HCT116 (cell line): Measurements from ENCODE around the gene SWAP70. TPM values are rescaled to one million over a fixed set of nuclear protein-coding genes. Genes with fewer than 3 reads are reported as not detected.

ENCODE experiments used
- ATAC-seq: fragments of 200-7000 bp; cut with Tn5 transposase; 2 replicates; pipeline ENCODE4 v1.9.1; 2020; ENCODE audit warnings: mild to moderate bottlenecking, moderate library complexity
- BruUV-seq: library from RNA; stranded (reverse); fragments of 400-500 nt; replicated peaks from 2 replicates; lab custom pipeline; 2021; lab: Mats Ljungman, UMichigan
- CTCF ChIA-PET: fragments of 300-600 bp; sonication (Branson Sonifier 250); formaldehyde crosslinking; loops from one replicate; lab custom pipeline; 2021; ENCODE audit warnings: antibody characterized with exemption; lab: Charles Lee
- POLR2A ChIA-PET: fragments of 300-600, 350-600 bp; sonication (Branson Sonifier 250); formaldehyde crosslinking; loops from one replicate; lab custom pipeline; 2021; ENCODE audit warnings: antibody characterized with exemption; lab: Charles Lee
- RAD21 ChIA-PET, 2 experiments: fragments of 300-600 bp; sonication (Branson Sonifier 250); formaldehyde crosslinking; loops; one replicate each; lab custom pipeline; 2023; ENCODE audit warnings: low total read pairs in 2 of 2; ENCODE audit not compliant: uncharacterized antibody in 2 of 2, unreplicated experiment in 2 of 2, low non-redundant PET in 1 of 2; lab: Charles Lee
- DNase-seq: peaks from one replicate; pipeline ENCODE4 v3.0.0-alpha.2; 2010; ENCODE audit warnings: low read depth, low spot score
- H2AFZ ChIP-seq: fragments of 200-600 bp; shearing (Covaris generic), sonication (generic); 2 replicates; pipeline ENCODE4 v1.6.1; 2017; ENCODE audit warnings: low read depth, mixed run types, mixed read lengths, antibody characterized with exemption, low read length; ENCODE audit not compliant: poor library complexity, severe bottlenecking
- H3K27ac ChIP-seq: 2 replicates; pipeline ENCODE4 v1.5.1; 2012; ENCODE audit warnings: low read depth, low read length
- H3K27me3 ChIP-seq: fragments of 200-600 bp; sonication (generic); 2 replicates; pipeline ENCODE4 v1.6.1; 2016; ENCODE audit warnings: mixed run types, low read length, mixed read lengths; ENCODE audit not compliant: insufficient read depth
- H3K36me3 ChIP-seq, 2 experiments: fragments of 200-500 bp in 1 of 2; fragments of 200-600 bp in 1 of 2; sonication (Bioruptor generic) in 1 of 2; sonication (generic) in 1 of 2; 2 replicates each; pipeline versions ENCODE4 v1.5.1 to v1.6.1; 2014 to 2016; ENCODE audit warnings: low read length in 2 of 2, inconsistent platforms in 1 of 2, mixed read lengths in 1 of 2, mixed run types in 1 of 2; ENCODE audit not compliant: insufficient read depth in 2 of 2, control insufficient read depth in 1 of 2
- H3K4me1 ChIP-seq, 2 experiments: fragments of 200-600 bp in 1 of 2; sonication (generic) in 1 of 2; 2 replicates each; pipeline versions ENCODE4 v1.5.1 to v1.6.1; 2012 to 2017; ENCODE audit warnings: low read length in 2 of 2, inconsistent platforms in 1 of 2, mild to moderate bottlenecking in 1 of 2, mixed read lengths in 1 of 2, mixed run types in 1 of 2, moderate library complexity in 1 of 2; ENCODE audit not compliant: insufficient read depth in 2 of 2, control insufficient read depth in 1 of 2
- H3K4me2 ChIP-seq: fragments of 200-600 bp; sonication (generic); 2 replicates; pipeline ENCODE4 v1.6.1; 2017; ENCODE audit warnings: mixed run types, low read length, mixed read lengths
- H3K4me3 ChIP-seq, 2 experiments: fragments of 200-600 bp in 1 of 2; sonication (generic) in 1 of 2; replicated peaks in 1 of 2; 2 replicates each; pipeline ENCODE4 v1.5.1; 2011 to 2016; ENCODE audit warnings: low read length in 2 of 2, control low read depth in 1 of 2, low read depth in 1 of 2, mild to moderate bottlenecking in 1 of 2, mixed read lengths in 1 of 2, mixed run types in 1 of 2
- H3K79me2 ChIP-seq: fragments of 200-600 bp; sonication (generic); 2 replicates; pipeline ENCODE4 v1.6.1; 2017; ENCODE audit warnings: mild to moderate bottlenecking, mixed run types, low read length, moderate library complexity, mixed read lengths; ENCODE audit not compliant: insufficient read depth
- H3K9ac ChIP-seq: fragments of 200-600 bp; sonication (generic); 2 replicates; pipeline ENCODE4 v1.6.1; 2016; ENCODE audit warnings: low read length, mixed read lengths
- H3K9me2 ChIP-seq: fragments of 200-600 bp; sonication (generic), shearing (Covaris generic); 2 replicates; pipeline ENCODE4 v1.6.1; 2017; ENCODE audit warnings: mixed run types, mild to moderate bottlenecking, moderate library complexity; ENCODE audit not compliant: insufficient read depth
- H3K9me3 ChIP-seq, 2 experiments: fragments of 200-500 bp in 1 of 2; fragments of 200-600 bp in 1 of 2; sonication (Bioruptor generic) in 1 of 2; sonication (generic) in 1 of 2; 2 replicates each; pipeline ENCODE4 v1.6.1; 2014 to 2017; ENCODE audit warnings: low read length in 2 of 2, mixed read lengths in 2 of 2, inconsistent platforms in 1 of 2, low read depth in 1 of 2, mild to moderate bottlenecking in 1 of 2, mixed run types in 1 of 2, moderate library complexity in 1 of 2; ENCODE audit not compliant: control insufficient read depth in 1 of 2, insufficient read depth in 1 of 2
- H4K20me1 ChIP-seq: fragments of 200-600 bp; sonication (generic), shearing (Covaris generic); 2 replicates; pipeline ENCODE4 v1.6.1; 2017; ENCODE audit warnings: mixed run types, mild to moderate bottlenecking, moderate library complexity; ENCODE audit not compliant: insufficient read depth
- ATF3 ChIP-seq: IDR thresholded peaks from 2 replicates; pipeline ENCODE4 v1.6.1; 2012
- CEBPB ChIP-seq: IDR thresholded peaks from 2 replicates; pipeline ENCODE4 v1.6.1; 2012; ENCODE audit warnings: low read depth
- CTCF ChIP-seq, 3 experiments: fragments of 200-600 bp in 1 of 3; sonication (generic) in 1 of 3; IDR thresholded peaks in 2 of 3; conservative IDR thresholded peaks in 1 of 3; 2 replicates each; pipeline ENCODE4 v1.5.1; 2012 to 2017; ENCODE audit warnings: low read depth in 2 of 3, low read length in 2 of 3, antibody characterized with exemption in 1 of 3, borderline replicate concordance in 1 of 3, control low read depth in 1 of 3, mild to moderate bottlenecking in 1 of 3, mixed read lengths in 1 of 3, mixed run types in 1 of 3, moderate library complexity in 1 of 3; ENCODE audit not compliant: insufficient read depth in 1 of 3
- EGR1 ChIP-seq: IDR thresholded peaks from 2 replicates; pipeline ENCODE4 v1.6.1; 2012; ENCODE audit warnings: low read depth
- EZH2phosphoT487 ChIP-seq: fragments of 200-600 bp; IDR thresholded peaks from 2 replicates; pipeline ENCODE4 v1.6.1; 2018; ENCODE audit warnings: antibody characterized with exemption, borderline replicate concordance
- FOSL1 ChIP-seq: IDR thresholded peaks from 2 replicates; pipeline ENCODE4 v1.6.1; 2012; ENCODE audit warnings: low read depth
- JUND ChIP-seq: IDR thresholded peaks from 2 replicates; pipeline ENCODE4 v1.6.1; 2012
- POLR2A ChIP-seq: IDR thresholded peaks from 2 replicates; pipeline ENCODE4 v1.7.0; 2011; ENCODE audit warnings: borderline replicate concordance; ENCODE audit not compliant: insufficient read depth, insufficient read length; ENCODE audit errors: extremely low read depth
- POLR2AphosphoS5 ChIP-seq: IDR thresholded peaks from 2 replicates; pipeline ENCODE4 v1.6.1; 2011; ENCODE audit warnings: mild to moderate bottlenecking, low read depth, low read length, moderate library complexity
- RAD21 ChIP-seq: IDR thresholded peaks from 2 replicates; pipeline ENCODE4 v1.6.1; 2012; ENCODE audit warnings: low read depth, mild to moderate bottlenecking
- REST ChIP-seq: IDR thresholded peaks from 2 replicates; pipeline ENCODE4 v1.6.1; 2012; ENCODE audit warnings: low read depth
- SP1 ChIP-seq: IDR thresholded peaks from 2 replicates; pipeline ENCODE4 v1.6.1; 2012; ENCODE audit warnings: low read depth
- SRF ChIP-seq: IDR thresholded peaks from 2 replicates; pipeline ENCODE4 v1.6.1; 2012; ENCODE audit warnings: low read depth
- YY1 ChIP-seq: IDR thresholded peaks from 2 replicates; pipeline ENCODE4 v1.6.1; 2011; ENCODE audit warnings: low read length, low read depth, moderate library complexity, mild to moderate bottlenecking; ENCODE audit not compliant: insufficient replicate concordance; ENCODE audit errors: extremely low read depth
- ZFX ChIP-seq: fragments of 450-650 bp; IDR thresholded peaks from 2 replicates; pipeline ENCODE4 v1.6.1; 2017
- ZNF274 ChIP-seq: fragments of 200-500 bp; sonication (Bioruptor generic); IDR thresholded peaks from 2 replicates; pipeline ENCODE4 v1.6.1; 2014; ENCODE audit warnings: mild to moderate bottlenecking, low read depth, low read length, inconsistent platforms
- intact Hi-C: fragments of 100-400 bp; cut with micrococcal nuclease; formaldehyde crosslinking; loops from 2 replicates; pipeline ENCODE4 v1.10.0; 2022
- total RNA-seq: library from RNA; stranded (reverse); gene quantifications from one replicate; pipeline ENCODE4 v1.2.1, GENCODE V29; 2021; ENCODE audit not compliant: unreplicated experiment

The SWAP70 gene
- total RNA-seq, 1 experiment from 2014 or later: 20.6 TPM

GRCh38 chr11:9711454-9712307 lies 47.8 kb downstream of the SWAP70 start:
- ChIA-PET CTCF (no interaction called here), POLR2A (no interaction called here), RAD21 (no interaction called here)
- Histone ChIP-seq H3K4me1 (no peaks in the 10 kb centered on the region; a peak in 1 of 4 replicates), H3K9me3 (no peaks in the 10 kb centered on the region), H3K4me2 (no peak overlapping the region), H3K27me3 (no peaks in the 10 kb centered on the region), H3K27ac (no peak overlapping the region), H4K20me1 (no peaks in the 10 kb centered on the region), H3K9ac (no peak overlapping the region), H3K79me2 (peaks cover 3% of the 10 kb centered on the region; the same call in 1 of the 2 replicates), H3K9me2 (no peaks in the 10 kb centered on the region), H2AFZ (no peak overlapping the region), H3K4me3 (no peak overlapping the region), H3K36me3 (no peaks in the 10 kb centered on the region)
- intact Hi-C loops: no loop called here
- ATAC-seq: no peak
- DNase-seq: no peak
- TF ChIP-seq SP1 (no peak), SRF (no peak), EGR1 (no peak), ATF3 (no peak), REST (no peak), YY1 (no peak), EZH2phosphoT487 (no peak), CTCF (IDR thresholded peaks at IDR 0.05 in 2 of 3, conservative IDR thresholded peaks at IDR 0.05 in 1 of 3; ENCODE audit: borderline replicate concordance in 1 of 3, insufficient read depth in 1 of 3, low read depth in 2 of 3, low read length in 2 of 3) (no peak), ZNF274 (no peak), CEBPB (no peak), RAD21 (no peak), JUND (no peak), POLR2AphosphoS5 (no peak), FOSL1 (no peak), ZFX (no peak), POLR2A (no peak)
- BruUV-seq: no TSS peak
